SU-DHL-6 (cell line): ENCODE results near the gene YKT6.

Source experiments
- CTCF ChIP-seq: fragments of 200-600 bp; sonication (generic); IDR thresholded peaks from one replicate; pipeline ENCODE4 v1.5.1; 2017; ENCODE audit warnings: antibody characterized with exemption, mild to moderate bottlenecking, low read length, moderate library complexity; ENCODE audit not compliant: insufficient read depth, poor library complexity, severe bottlenecking
- EZH2phosphoT487 ChIP-seq: fragments of 200-600 bp; sonication (generic), shearing (Covaris generic); conservative IDR thresholded peaks from 2 replicates; pipeline ENCODE4 v1.6.1; 2018; ENCODE audit warnings: mild to moderate bottlenecking, antibody characterized with exemption, low read length, moderate library complexity, mixed read lengths

DNA sequence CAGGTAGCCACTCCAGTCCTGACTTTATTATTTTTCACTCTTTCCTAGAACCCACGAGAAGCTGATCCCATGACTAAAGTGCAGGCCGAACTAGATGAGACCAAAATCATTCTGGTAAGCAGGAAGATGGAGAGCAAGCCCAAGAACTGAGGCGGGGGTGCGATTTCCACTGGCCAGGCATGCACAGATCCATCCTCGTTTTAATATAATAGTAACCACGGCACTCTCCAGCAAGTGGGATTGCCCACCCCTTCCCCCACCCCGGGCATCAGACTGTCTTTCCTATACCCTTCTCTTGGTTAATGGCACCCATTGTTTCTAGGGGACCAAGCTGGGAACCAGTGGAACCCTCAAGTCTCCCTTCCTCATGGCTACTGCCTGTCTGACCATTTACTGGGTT lies 7.3 kb downstream of the YKT6 start:
- no peak for TF ChIP-seq CTCF
- no peak for TF ChIP-seq EZH2phosphoT487
